Mesenteric fat pad (tissue), 1 donor: ENCODE results near the gene ATP5MG. TPM values are rescaled to one million over a fixed set of nuclear protein-coding genes. Genes with fewer than 3 reads are reported as not detected.
"Not testable (repeated sequence)": the region's sequence is repeated elsewhere in the genome, so short reads cannot be mapped to it uniquely, and the experiment has no call there.

ENCODE experiments used
- DNase-seq: peaks from one replicate; pipeline ENCODE4 v3.0.0-alpha.2; 2020; ENCODE audit warnings: low spot score
- long read RNA-seq: library from polyadenylated mRNA; unstranded; transcript quantifications from one replicate; pipeline ENCODE4 v2.0.0, GENCODE V29; 2020
- total RNA-seq: library from RNA; stranded (reverse); fragmentation: NEBNext Ultra II Directional; extraction: Animal tissue kit (Norgen Biotek cat#: 25700); gene quantifications from one replicate; pipeline ENCODE4 v1.2.1, GENCODE V29; 2021
- donor health status: DM: yes; HTN: yes; CAD: no.

ATP5MG gene
- total RNA-seq: 182 TPM
- long read RNA-seq, transcript ATP5MG-201 (3 exons, 1,577 nt): major isoform, 46 of 47 reads
- long read RNA-seq, partial matches to known transcripts: 0 of 47 reads
- long read RNA-seq, other reads (novel, unspliced or antisense): 0 of 47 reads

DNA sequence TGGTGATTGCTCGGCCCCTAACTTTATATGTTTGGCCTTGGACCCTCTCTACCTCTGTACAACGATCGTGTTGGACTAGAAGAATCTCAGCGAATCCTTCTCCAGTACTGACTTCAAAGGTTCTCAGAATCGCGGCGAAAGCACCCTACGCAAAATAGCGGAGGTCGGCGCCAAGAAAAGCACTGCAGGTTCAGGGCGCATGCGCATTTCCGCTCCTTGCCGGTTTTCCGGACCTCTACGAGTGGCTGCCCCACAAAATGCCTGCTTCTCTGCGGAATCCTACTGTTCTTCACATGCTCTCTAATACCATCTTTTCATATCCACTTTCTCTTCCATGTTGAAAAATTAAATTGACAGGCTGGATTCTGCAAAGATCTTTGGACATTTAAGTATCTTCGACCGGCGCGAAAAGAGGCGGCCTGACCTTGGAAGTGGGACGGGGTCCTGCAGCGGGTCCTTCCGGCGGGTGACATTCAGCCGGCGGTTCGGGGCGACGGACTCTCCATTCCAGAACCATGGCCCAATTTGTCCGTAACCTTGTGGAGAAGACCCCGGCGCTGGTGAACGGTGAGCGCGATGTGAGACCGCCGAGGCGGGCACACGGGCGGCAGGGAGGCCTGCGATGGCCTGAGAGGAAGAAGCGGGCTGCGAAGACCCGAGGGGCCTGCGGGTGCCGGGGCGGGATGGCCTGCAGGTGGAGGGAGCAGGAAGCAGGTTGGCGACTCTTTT, at the start of gene ATP5MG:
Gene ATP5MG, plus strand, starts transcription at position 456 of the 729 bp plus-strand sequence. Its CDS starts 60 bp downstream, at position 516.
- peak; percentile 96 for DNase-seq

- no peak for DNase-seq
These were observed 48.2 kb upstream of the ATP5MG start for GRCh38 chr11:118353084-118353710.

GRCh38 chr11:118358071-118358470, 43.3 kb upstream of the ATP5MG start:
- DNase-seq: no peak

- peak; percentile 97 for DNase-seq
These were observed 42.0 kb upstream of the ATP5MG start, which contains the start of gene UBE4A for GRCh38 chr11:118359295-118359958. Gene UBE4A, plus strand, starts transcription at chr11:118359600. Its CDS starts 5,481 bp downstream, at chr11:118365081.

DNA sequence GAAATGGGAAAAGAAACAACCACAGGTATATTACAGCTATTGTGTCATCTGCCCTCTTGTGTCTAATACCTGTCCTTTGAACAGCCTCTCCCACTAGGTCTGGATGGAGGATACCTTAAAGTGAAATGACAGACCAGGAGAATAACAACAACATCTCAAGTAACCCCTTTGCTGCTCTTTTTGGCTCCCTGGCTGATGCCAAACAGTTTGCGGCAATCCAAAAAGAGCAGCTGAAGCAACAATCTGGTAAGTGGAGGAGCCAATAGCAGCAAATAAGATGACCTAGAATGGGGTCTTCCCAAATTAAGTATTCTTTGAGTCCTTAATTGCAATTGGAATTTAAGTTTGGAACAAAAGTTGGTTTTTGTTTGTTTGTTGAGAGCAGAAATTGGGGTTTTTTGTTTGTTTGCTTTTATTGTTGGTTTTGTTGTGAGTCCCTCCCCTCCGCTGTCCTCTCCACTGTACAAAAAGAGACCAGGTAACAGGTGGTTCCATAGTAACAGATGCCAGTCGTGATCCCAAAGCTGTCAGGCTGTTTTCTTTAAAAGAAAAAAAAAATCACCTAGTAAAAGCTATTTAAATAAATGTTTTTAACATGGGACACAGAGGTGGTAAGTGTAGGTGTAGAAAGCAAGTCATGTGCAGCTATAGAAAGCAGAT, 36.3 kb upstream of the ATP5MG start:
- DNase-seq: no peak

GRCh38 chr11:118366287-118366686, 35.1 kb upstream of the ATP5MG start:
- DNase-seq: no peak

DNA sequence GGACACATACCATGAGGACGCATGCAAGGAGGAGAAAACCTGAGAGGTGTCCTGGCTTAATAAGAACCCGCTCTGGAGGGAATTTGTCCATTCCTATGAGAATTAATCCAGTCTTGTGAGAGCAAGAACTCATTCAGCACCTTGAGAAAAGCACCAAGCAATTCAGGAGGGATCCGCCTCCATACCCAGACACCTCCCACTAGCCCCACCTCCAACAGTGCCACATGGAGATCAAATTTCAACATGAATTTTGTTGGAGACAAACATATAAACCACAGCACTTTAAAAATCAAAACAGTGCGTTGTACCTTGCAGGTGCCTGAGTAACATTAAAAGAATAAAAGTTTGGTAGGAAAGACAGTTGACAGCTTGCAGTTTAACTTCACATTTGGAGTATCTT, 30.6 kb upstream of the ATP5MG start:
- no peak for DNase-seq

DNA sequence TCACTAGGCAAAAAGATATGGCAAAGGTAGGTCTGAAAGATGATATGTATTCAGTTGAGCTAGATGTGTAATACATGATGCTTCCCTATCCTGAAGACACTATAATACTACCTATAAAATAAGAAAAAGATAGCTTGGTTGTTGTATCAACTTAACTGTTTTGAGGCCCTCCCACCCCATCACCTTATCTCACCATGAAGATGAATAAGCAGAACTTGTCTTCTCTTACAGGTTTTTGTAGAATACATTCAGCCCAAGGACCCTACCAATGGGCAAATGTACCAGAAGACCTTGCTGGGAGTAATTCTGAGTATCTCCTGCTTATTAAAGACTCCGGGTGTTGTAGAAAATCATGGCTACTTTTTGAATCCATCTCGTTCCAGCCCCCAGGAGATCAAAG, 28.1 kb upstream of the ATP5MG start:
- no peak for DNase-seq

DNA sequence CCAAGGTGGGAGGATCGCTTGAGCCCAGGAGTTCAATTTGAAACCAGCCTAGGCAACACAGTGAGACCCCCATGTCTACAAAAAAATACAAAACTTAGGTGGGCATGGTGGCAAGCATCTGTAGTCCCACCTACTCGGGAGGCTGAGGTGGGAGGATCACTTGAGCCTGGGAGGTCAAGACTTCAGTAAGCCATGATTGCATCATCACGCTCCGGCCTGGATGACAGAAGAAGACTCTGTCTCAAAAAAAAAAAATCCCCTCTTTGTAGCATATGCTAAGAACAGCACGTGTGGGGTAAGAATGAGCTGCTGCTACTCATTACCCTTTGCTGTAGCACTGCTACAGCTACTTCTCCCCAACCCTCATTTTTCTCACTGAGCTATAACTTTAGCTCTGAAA, 27.5 kb upstream of the ATP5MG start:
- DNase-seq: no peak

GRCh38 chr11:118374729-118375128, 26.7 kb upstream of the ATP5MG start:
- DNase-seq: no peak

- no peak for DNase-seq
These were observed 25.4 kb upstream of the ATP5MG start for GRCh38 chr11:118375978-118376377.

- DNase-seq: no peak
These were observed 21.9 kb upstream of the ATP5MG start for GRCh38 chr11:118379497-118379896.

GRCh38 chr11:118380571-118380970, 20.8 kb upstream of the ATP5MG start:
- no peak for DNase-seq

DNA sequence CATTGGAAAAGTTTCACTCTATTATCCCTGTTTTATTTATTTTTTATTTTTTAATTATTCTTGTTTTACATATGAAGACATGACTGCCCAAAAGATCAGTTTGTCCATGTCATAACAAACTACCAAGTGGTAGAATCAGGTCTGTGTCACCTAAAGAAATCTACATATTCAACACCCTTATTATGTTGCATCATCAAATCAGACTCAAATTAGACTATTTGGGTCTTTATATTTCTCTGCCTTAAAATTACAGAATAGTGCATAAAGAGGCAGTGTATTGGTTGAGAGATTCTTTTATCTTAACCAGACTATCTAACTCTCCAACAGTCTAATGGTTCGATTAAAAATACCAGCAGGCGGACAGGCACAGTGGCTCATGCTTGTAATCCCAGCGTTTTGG, 18.5 kb upstream of the ATP5MG start:
- DNase-seq: no peak

DNA sequence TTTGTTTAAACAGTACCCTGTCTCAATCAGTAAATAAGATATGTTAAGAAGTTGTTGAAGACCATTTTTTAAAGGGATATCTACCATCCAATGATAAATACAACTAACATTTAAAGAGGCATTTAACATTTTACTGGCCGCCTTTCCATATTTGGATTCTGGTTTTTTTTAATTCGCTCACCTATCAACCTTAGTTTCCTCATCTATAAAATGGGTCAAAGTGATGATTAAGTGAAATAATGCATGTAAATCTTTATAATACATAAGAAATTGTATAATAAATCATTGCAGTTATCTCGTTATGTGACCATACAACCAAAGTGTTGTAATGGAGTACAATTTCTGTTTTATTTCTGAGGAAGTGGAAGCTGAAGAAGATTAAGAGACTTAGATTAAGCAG, 17.7 kb upstream of the ATP5MG start:
- no peak for DNase-seq

- DNase-seq: no peak
These were observed 5.3 kb upstream of the ATP5MG start for GRCh38 chr11:118396097-118396501.

- no peak for DNase-seq
These were observed 4.0 kb upstream of the ATP5MG start for GRCh38 chr11:118397448-118397847.

DNA sequence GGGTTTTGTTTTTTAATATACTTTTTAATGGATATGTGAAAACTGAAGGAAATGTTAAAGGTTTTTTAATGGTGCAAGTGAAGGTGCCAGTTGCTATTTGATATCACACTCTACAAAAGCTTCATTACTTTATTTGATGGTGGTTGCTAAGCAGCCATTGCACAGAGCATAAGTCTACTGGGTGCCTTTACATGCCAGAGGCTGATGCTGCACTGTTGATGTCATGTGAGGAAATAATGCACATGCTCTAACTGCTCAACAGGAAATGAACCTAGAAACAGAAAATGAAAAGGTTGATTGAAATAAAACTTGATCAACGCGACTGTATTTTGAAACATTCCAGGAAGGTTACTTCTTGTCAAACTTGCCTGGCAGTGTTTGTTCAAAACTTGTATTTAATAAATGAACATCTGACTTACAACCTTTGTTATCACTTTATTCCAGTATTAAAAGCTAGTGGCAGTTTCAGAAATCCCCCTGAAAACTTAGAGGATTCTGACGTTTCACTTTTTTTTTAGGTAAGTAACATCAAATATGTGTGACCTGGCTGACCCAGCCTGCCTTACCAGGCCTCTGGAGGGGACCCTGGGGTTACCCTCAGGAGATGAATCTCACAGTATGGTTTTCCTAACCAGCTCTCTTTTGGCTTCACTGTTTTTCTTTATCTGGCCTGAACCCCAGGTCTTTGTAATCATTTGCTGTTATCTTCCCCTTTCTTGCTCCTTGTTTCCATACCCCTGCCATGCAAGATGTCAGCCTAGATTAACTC, 2.4 kb upstream of the ATP5MG start:
- no peak for DNase-seq

GRCh38 chr11:118401880-118402590, 629 bp downstream of the ATP5MG start:
- no peak for DNase-seq

DNA sequence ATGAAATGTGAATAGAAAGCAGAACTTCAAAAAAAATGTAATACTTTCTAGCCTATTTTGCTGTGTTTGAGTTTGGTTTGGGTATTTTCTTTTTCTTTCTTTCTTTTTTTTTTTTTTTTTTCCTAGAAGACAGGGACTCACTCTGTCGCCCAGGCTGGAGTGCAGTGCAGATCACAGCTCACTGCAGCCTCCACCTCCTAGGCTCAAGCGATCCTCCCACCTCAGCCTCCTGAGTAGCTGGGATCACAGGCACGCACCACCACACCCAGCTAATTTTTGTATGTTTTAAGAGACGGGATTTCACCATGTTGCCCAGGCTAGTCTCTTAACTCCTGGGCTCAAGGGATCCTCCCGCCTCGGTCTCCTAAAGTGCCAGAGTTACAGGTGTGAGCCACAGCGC, 1.2 kb downstream of the ATP5MG start:
- DNase-seq: not testable (repeated sequence)
